Cardiac muscle cell (in vitro differentiated cells and primary cell): ENCODE results near the gene GRM5. TPM values are rescaled to one million over a fixed set of nuclear protein-coding genes. Genes with fewer than 3 reads are reported as not detected.
"Not testable (repeated sequence)": the region's sequence is repeated elsewhere in the genome, so short reads cannot be mapped to it uniquely, and the experiment has no call there.

Experiments
- DNase-seq, 2 donors: peaks; one replicate each; pipeline versions ENCODE4 v3.0.0 to v3.0.0-alpha.2; 2010 to 2017; ENCODE audit warnings: low read depth in 1 of 2, low spot score in 1 of 2
- H3K27ac ChIP-seq: fragments of 200-600 bp; sonication (generic); 2 replicates; pipeline ENCODE4 v1.5.1; 2016
- H3K27me3 ChIP-seq: fragments of 200-600 bp; sonication (generic); 2 replicates; pipeline ENCODE4 v1.6.0; 2016; ENCODE audit warnings: control low read depth
- H3K36me3 ChIP-seq: fragments of 200-600 bp; sonication (generic); 2 replicates; pipeline ENCODE4 v1.5.1; 2016; ENCODE audit warnings: control low read depth
- H3K4me1 ChIP-seq: fragments of 200-600 bp; sonication (generic); 2 replicates; pipeline ENCODE4 v1.8.1; 2017; ENCODE audit warnings: low read depth, mild to moderate bottlenecking, mixed run types
- H3K4me3 ChIP-seq: fragments of 200-600 bp; sonication (generic); 2 replicates; pipeline ENCODE4 v1.5.1; 2016; ENCODE audit warnings: mild to moderate bottlenecking
- H3K9me3 ChIP-seq: fragments of 200-600 bp; sonication (generic); 2 replicates; pipeline ENCODE4 v1.5.1; 2017; ENCODE audit warnings: low read depth, mild to moderate bottlenecking, control low read depth
- polyA plus RNA-seq: library from polyadenylated mRNA; unstranded; fragments of >200 nt; fragmentation: Nextera tagmentation; extraction: Ambion mirVana; gene quantifications from 2 replicates; pipeline ENCODE4 v1.2.1, GENCODE V29; 2016
- total RNA-seq: library from RNA; depleted of rRNA; stranded (reverse); fragments of >200 nt; gene quantifications from 2 replicates; pipeline ENCODE4 v1.2.3, GENCODE V29; 2016
- TF ChIP-seq, protein P1 (sequence below): IDR thresholded peaks from 2 replicates; pipeline ENCODE4 v1.5.1; 2012; ENCODE audit warnings: low read depth, mild to moderate bottlenecking, low read length

Gene GRM5
- total and polyA plus RNA-seq, 2 experiments from 2014 or later: 0.06 TPM; not detected in 1

DNA sequence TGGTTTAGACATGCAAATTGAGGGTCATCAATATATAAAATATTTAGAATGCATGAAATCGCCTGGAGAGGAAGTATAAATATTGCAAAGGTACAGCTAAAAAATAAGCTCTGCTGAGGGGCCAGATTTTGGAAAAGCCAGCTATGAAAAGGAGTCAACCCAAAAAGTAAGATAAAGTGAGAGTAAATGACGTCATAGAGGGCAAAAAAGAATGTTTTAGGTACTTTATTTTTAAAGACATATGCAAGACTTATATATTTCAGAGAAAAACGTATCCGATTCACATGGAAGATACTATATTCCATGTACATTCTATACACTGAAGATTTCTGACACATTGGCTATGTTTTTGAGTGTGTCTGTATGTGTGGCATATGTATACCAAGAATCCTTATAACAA is 13.6 kb downstream of the GRM5 start:
- no peaks in the 10 kb centered on the region for H3K4me1 ChIP-seq
- TF ChIP-seq, protein P1, sequence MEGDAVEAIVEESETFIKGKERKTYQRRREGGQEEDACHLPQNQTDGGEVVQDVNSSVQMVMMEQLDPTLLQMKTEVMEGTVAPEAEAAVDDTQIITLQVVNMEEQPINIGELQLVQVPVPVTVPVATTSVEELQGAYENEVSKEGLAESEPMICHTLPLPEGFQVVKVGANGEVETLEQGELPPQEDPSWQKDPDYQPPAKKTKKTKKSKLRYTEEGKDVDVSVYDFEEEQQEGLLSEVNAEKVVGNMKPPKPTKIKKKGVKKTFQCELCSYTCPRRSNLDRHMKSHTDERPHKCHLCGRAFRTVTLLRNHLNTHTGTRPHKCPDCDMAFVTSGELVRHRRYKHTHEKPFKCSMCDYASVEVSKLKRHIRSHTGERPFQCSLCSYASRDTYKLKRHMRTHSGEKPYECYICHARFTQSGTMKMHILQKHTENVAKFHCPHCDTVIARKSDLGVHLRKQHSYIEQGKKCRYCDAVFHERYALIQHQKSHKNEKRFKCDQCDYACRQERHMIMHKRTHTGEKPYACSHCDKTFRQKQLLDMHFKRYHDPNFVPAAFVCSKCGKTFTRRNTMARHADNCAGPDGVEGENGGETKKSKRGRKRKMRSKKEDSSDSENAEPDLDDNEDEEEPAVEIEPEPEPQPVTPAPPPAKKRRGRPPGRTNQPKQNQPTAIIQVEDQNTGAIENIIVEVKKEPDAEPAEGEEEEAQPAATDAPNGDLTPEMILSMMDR: no peak
- no peak for DNase-seq
- H3K9me3 ChIP-seq: no peaks in the 10 kb centered on the region
- no peaks in the 10 kb centered on the region for H3K36me3 ChIP-seq
- no peaks in the 10 kb centered on the region for H3K27me3 ChIP-seq
- H3K27ac ChIP-seq: no peak overlapping the region
- no peak overlapping the region for H3K4me3 ChIP-seq

DNA sequence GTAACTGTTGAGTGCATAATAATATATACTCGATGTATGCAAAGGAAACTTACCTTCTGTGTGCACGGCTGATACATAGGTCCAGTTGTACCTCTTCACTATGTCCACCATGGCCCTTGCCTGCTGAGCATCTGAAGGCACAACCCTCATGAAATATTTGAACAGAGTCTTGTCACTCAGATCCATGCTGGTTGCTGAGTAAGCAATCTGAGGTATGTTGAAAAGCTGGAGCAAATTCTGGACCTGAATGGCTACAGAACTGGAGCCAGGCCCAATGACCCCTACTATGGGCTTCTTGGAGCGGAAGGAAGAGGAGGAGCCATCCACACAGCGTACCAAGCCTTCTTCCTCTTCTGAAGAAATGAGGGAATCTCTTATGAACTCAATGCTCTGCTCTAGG is 18.6 kb downstream of the GRM5 start:
- not testable (repeated sequence) for H3K4me1 ChIP-seq, H3K27me3 ChIP-seq, DNase-seq, H3K9me3 ChIP-seq, H3K27ac ChIP-seq, H3K36me3 ChIP-seq, H3K4me3 ChIP-seq

DNA sequence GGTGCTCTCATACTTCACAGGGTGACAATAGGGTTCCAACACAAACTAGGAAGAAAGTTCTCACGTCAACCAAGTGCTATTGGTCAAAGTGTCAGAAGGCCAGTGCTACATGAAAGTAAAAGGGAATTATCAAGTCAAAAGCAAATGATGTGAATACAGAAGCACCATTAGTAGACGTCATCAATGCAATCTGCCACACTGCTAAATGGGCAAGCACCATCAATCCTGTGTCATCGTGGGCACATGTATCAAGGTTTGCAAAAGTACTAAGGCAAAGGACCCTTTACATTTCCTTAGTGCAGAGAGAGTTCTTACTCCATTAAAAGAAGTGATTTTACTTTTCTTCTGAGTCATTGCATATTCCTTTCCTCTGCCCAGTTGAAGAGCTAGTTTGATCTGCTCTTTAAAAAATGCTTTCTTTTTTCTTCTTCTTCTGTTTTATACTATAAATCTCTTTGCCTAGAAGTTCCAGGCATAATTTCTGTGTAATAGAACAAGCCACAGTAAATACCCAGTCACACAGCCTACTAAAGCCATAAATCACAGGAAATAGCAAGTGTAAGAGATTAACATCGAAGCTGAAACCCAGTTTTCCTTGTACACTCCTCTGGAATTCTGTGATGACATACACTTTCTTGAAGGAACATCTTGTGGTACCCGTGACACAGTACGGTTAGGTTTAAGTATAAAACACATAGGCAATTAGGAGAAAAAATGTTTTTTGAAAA is 21.8 kb downstream of the GRM5 start:
- H3K4me3 ChIP-seq, H3K27ac ChIP-seq, H3K36me3 ChIP-seq, H3K4me1 ChIP-seq, H3K9me3 ChIP-seq, DNase-seq, H3K27me3 ChIP-seq: not testable (repeated sequence)

DNA sequence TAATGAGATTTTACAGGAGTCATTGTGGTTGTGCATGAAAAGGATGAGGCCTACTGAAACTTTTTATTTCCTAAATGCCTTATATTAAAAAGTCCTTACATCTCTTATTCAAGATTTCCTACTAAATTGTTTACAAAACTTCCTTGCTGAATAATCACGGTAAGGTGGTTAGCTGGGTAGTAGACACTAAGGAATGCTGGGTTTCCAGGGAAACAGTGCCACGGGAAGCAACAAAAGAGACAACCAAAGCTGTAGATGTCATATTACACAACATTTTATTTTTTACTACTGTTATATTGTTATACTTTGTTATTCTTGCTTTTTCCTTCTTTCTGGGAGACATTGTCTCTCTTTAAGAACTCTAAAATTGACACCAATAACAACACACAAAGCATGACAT is 36.1 kb downstream of the GRM5 start:
- H3K27ac ChIP-seq, DNase-seq, H3K4me1 ChIP-seq, H3K9me3 ChIP-seq, H3K27me3 ChIP-seq, H3K36me3 ChIP-seq, H3K4me3 ChIP-seq: not testable (repeated sequence)

DNA sequence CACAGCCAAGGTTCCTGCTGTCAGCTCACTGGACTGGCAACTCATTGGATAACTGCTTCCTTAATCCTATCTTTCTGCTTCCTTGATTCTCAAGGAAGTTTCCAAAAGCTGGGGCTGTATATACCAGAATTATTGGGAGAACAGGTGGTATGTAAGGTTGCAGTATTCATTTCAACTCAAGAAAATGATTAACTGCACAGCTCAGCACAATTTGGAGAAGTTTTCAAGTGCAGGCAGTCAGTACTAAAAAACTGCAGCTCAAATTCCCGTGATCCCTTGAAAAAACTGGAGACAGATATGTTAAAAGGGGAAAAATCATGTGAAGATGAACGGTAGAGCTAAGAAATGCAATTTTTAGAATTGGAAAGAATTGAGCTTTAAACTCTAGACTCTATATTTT is 44.4 kb downstream of the GRM5 start:
- DNase-seq: no peak
- no peaks in the 10 kb centered on the region for H3K27me3 ChIP-seq
- TF ChIP-seq, protein P1: no peak

DNA sequence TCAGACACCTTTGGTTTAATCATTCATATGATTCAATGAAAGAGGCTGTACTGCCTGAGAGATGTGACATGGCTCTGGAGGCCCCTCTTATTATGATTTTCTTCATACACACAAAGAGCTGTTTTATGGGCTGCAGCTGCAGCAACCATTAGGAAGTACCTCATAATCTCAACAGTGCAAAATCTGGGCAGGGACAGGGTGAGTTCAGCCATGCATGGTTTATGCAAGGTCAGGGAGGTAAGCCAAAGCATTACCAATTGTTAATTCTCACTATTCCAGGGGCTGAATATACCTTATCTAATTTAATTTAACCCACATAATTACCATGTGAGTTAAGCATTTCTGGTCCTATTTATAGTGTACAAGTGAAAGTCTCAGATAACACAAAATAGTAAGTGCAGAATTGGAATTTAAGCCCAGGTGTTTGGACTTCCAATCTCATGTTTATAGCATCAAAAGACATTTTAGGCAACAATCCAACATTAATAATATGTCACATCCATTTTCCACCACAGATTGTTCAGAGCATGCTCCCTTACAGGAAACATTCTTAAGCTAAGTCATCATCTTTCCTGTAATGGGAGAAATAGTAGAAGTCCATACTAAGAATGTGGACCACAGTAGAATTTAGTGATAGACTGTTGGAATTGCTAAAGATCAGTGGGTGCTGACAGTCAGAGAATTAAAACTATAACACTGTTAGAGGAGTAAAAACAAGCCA is 45.8 kb downstream of the GRM5 start:
- not testable (repeated sequence) for H3K4me3 ChIP-seq, H3K4me1 ChIP-seq, H3K27me3 ChIP-seq, H3K9me3 ChIP-seq, DNase-seq, H3K27ac ChIP-seq, H3K36me3 ChIP-seq

More for the DNA sequence above, 44.4 kb downstream of the GRM5 start:
- H3K4me3 ChIP-seq: no peak overlapping the region
- H3K9me3 ChIP-seq: no peaks in the 10 kb centered on the region
- no peaks in the 10 kb centered on the region for H3K36me3 ChIP-seq
- no peak overlapping the region for H3K27ac ChIP-seq
- no peaks in the 10 kb centered on the region for H3K4me1 ChIP-seq

DNA sequence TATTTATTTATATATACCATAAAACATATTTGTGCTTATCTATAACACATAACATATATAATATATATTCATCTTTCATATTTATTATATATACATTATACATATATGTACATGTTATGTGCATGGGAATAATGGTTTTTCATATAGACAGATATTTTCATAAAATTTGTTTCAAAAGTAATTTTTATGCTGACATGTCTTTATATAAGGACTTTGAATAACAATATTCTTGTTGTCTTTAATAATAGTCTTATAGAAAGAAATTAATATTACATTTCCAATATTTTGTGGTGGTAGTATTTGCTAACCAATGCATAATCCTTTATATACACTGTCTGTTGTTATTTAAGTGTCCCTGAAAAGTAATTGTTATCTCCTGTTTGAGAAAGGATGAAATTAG is 49.6 kb downstream of the GRM5 start:
- DNase-seq: no peak
- H3K4me1 ChIP-seq: no peaks in the 10 kb centered on the region
- no peaks in the 10 kb centered on the region for H3K36me3 ChIP-seq
- no peaks in the 10 kb centered on the region for H3K9me3 ChIP-seq
- TF ChIP-seq, protein P1: no peak
- H3K4me3 ChIP-seq: no peak overlapping the region
- no peaks in the 10 kb centered on the region for H3K27me3 ChIP-seq
- no peak overlapping the region for H3K27ac ChIP-seq
